K562 (cell line): ENCODE results near the gene RNASEH2A. TPM values are rescaled to one million over a fixed set of nuclear protein-coding genes. Genes with fewer than 3 reads are reported as not detected.
A peak's percentile ranks its signal among the peaks of the same experiment; 100 is the strongest.

Experiments used
- CREB1 ChIP-seq, 2 experiments: sonication (generic) in 1 of 2; formaldehyde crosslinking in 1 of 2; IDR thresholded peaks; 2 replicates each; pipeline versions ENCODE4 v1.6.1 to v1.8.0; 2012 to 2022; ENCODE audit warnings: inconsistent platforms in 1 of 2, mild to moderate bottlenecking in 1 of 2, missing genetic modification reagents in 1 of 2, moderate library complexity in 1 of 2
- MAFK ChIP-seq: IDR thresholded peaks from 2 replicates; pipeline ENCODE4 v1.6.1; 2011; ENCODE audit warnings: low read length, improper control_type of control experiment
- PHB ChIP-seq: fragments of 250-450 bp; sonication (Bioruptor Pico); IDR thresholded peaks from 2 replicates; pipeline ENCODE4 v1.5.0; 2021
- PRMT5 ChIP-seq: sonication (generic); formaldehyde crosslinking; IDR thresholded peaks from 2 replicates; pipeline ENCODE4 v1.5.0; 2020; ENCODE audit warnings: missing genetic modification reagents
- PTTG1 ChIP-seq: fragments of 450-650 bp; IDR thresholded peaks from 2 replicates; pipeline ENCODE4 v1.6.1; 2016; ENCODE audit warnings: low read depth, mild to moderate bottlenecking, missing genetic modification characterization, missing compliant biosample characterization
- SMARCE1 ChIP-seq: fragments of 450-650 bp; IDR thresholded peaks from 2 replicates; pipeline ENCODE4 v1.7.1; 2016; ENCODE audit warnings: mild to moderate bottlenecking
- SRSF3 ChIP-seq: fragments of 200-400 bp; formaldehyde crosslinking; IDR thresholded peaks from 2 replicates; pipeline ENCODE4 v1.6.1; 2016; ENCODE audit warnings: mild to moderate bottlenecking, low read length, moderate library complexity; ENCODE audit not compliant: insufficient read depth
- TEAD1 ChIP-seq, 2 experiments: fragments of 450-650 bp in 1 of 2; sonication (generic) in 1 of 2; formaldehyde crosslinking; IDR thresholded peaks; 2 replicates each; pipeline versions ENCODE4 v1.4.0 to v1.8.0; 2020 to 2022; ENCODE audit warnings: mild to moderate bottlenecking in 2 of 2, missing genetic modification reagents in 1 of 2
- WHSC1 ChIP-seq: IDR thresholded peaks from one replicate; pipeline ENCODE4 v1.6.1; 2012; ENCODE audit warnings: low read length, control low read depth, inconsistent platforms
- XRCC4 ChIP-seq: IDR thresholded peaks from one replicate; pipeline ENCODE4 v1.6.1; 2011; ENCODE audit not compliant: insufficient read depth, insufficient read length; ENCODE audit errors: extremely low read depth
- YY1 ChIP-seq, 3 experiments: IDR thresholded peaks; 2 replicates each; pipeline ENCODE4 v1.6.1; 2011; ENCODE audit warnings: low read length in 2 of 3, mild to moderate bottlenecking in 2 of 3, moderate library complexity in 2 of 3, borderline replicate concordance in 1 of 3, control low read depth in 1 of 3, low read depth in 1 of 3; ENCODE audit not compliant: insufficient read depth in 3 of 3, insufficient replicate concordance in 2 of 3, control insufficient read depth in 1 of 3, insufficient read length in 1 of 3; ENCODE audit errors: extremely low read depth in 1 of 3
- ZKSCAN1 ChIP-seq: fragments of 150-350 bp; IDR thresholded peaks from 2 replicates; pipeline ENCODE4 v1.6.1; 2016; ENCODE audit warnings: low read depth, low read length
- ZNF212 ChIP-seq: fragments of 450-650 bp; formaldehyde crosslinking; IDR thresholded peaks from 2 replicates; pipeline ENCODE4 v1.4.0; 2020; ENCODE audit warnings: mild to moderate bottlenecking
- polyA plus RNA-seq, 8 experiments: library from polyadenylated mRNA; depleted of rRNA in 4 of 8; stranded (reverse) in 5 of 8; unstranded in 3 of 8; fragments of >200 nt; fragmentation: Nextera tagmentation in 2 of 8; fragmentation: Illumina TruSeq in 1 of 8; extraction: Ambion mirVana in 2 of 8; extraction: Trizol in 1 of 8; gene quantifications; 2 replicates each; pipeline versions ENCODE4 v1.2.1 to v1.2.3, GENCODE V29; 2011 to 2014; ENCODE audit warnings: inconsistent platforms in 1 of 8, missing spikeins in 1 of 8
- total RNA-seq, 7 experiments: library from RNA; depleted of rRNA in 6 of 7; stranded (reverse); fragments of >200 nt in 6 of 7; fragmentation: Illumina TruSeq in 2 of 7; extraction: Trizol in 2 of 7; gene quantifications; 2 replicates each; pipeline versions ENCODE4 v1.2.1 to v1.2.3, GENCODE V29; 2011 to 2021; ENCODE audit warnings: low replicate concordance in 1 of 7
- TF ChIP-seq, protein P1 (sequence below): IDR thresholded peaks from 2 replicates; pipeline ENCODE4 v1.6.1; 2011; ENCODE audit warnings: borderline replicate concordance, low read depth, mild to moderate bottlenecking, moderate library complexity, low read length; ENCODE audit not compliant: insufficient read depth, poor library complexity, severe bottlenecking
- TF ChIP-seq, protein P2 (sequence below): fragments of 450-650 bp; formaldehyde crosslinking; IDR thresholded peaks from 2 replicates; pipeline ENCODE4 v1.4.0; 2020; ENCODE audit warnings: mild to moderate bottlenecking, mixed read lengths
- TF ChIP-seq, protein P3 (sequence below), 3 experiments: fragments of 200-800 bp in 1 of 3; fragments of 250-450 bp in 1 of 3; fragments of 450-650 bp in 1 of 3; sonication (Bioruptor Pico) in 1 of 3; sonication (Bioruptor generic) in 1 of 3; formaldehyde crosslinking in 1 of 3; IDR thresholded peaks; 2 replicates each; pipeline versions ENCODE4 v1.6.1 to v1.8.0; 2016 to 2022; ENCODE audit warnings: mild to moderate bottlenecking in 2 of 3, missing genetic modification characterization in 2 of 3, missing compliant biosample characterization in 1 of 3, moderate library complexity in 1 of 3
- TF ChIP-seq, protein P4 (sequence below): fragments of 250-450 bp; sonication (Bioruptor Pico); IDR thresholded peaks from 2 replicates; pipeline ENCODE4 v1.5.0; 2021; ENCODE audit warnings: mild to moderate bottlenecking, borderline replicate concordance

Gene RNASEH2A
- total and polyA plus RNA-seq, 9 of the 15 experiments (the other 6 are each of a cell fraction or from before 2014, with no cell fraction given) = 22.3 to 78.0 (median 61.7) TPM

DNA sequence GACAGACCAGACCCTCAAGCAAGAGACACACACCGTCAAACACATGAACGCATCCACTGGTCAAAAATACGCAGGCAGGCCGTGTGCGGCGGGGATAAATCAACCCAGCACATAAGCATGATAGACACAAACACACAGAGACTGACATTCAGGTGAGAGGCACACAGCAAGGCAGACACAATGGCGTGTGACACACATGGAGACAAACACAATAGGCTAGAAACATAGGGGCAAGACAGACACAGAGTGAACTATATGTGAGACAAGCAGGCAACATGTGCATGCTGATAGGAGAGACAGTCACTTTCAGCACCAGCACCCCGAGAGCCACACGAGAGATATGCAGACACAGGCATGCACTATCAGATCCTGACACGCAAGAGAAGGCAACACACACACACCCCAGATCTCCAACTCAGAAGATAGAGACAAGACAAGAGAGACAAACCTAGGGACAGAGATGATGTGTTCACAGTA lies 22.0 kb upstream of the RNASEH2A start (continued):
- peak; percentile 59; the same call in 1 of the 2 replicates for TF ChIP-seq CREB1 (IDR thresholded peaks at IDR 0.05)
- TF ChIP-seq CREB1 (CRISPR knock-in tag; IDR thresholded peaks at IDR 0.05) = no peak; the same call in none of the 2 replicates
- no peak for TF ChIP-seq ZNF212 (CRISPR knock-in tag)
- TF ChIP-seq, protein P1, sequence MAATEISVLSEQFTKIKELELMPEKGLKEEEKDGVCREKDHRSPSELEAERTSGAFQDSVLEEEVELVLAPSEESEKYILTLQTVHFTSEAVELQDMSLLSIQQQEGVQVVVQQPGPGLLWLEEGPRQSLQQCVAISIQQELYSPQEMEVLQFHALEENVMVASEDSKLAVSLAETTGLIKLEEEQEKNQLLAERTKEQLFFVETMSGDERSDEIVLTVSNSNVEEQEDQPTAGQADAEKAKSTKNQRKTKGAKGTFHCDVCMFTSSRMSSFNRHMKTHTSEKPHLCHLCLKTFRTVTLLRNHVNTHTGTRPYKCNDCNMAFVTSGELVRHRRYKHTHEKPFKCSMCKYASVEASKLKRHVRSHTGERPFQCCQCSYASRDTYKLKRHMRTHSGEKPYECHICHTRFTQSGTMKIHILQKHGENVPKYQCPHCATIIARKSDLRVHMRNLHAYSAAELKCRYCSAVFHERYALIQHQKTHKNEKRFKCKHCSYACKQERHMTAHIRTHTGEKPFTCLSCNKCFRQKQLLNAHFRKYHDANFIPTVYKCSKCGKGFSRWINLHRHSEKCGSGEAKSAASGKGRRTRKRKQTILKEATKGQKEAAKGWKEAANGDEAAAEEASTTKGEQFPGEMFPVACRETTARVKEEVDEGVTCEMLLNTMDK = no peak
- no peak for TF ChIP-seq PRMT5 (CRISPR knock-in tag)
- no peak for TF ChIP-seq SRSF3
- TF ChIP-seq ZKSCAN1 = peak; percentile 66; the same call in 1 of the 2 replicates
- 0 out of 2 replicates have a peak, but pooled peaks have one; percentile 23 for TF ChIP-seq MAFK
- no peak for TF ChIP-seq WHSC1
- peak; percentile 57 to 62; a peak in 2 of 4 replicates for TF ChIP-seq TEAD1 (CRISPR knock-in tag; IDR thresholded peaks at IDR 0.05)
- TF ChIP-seq, protein P2, sequence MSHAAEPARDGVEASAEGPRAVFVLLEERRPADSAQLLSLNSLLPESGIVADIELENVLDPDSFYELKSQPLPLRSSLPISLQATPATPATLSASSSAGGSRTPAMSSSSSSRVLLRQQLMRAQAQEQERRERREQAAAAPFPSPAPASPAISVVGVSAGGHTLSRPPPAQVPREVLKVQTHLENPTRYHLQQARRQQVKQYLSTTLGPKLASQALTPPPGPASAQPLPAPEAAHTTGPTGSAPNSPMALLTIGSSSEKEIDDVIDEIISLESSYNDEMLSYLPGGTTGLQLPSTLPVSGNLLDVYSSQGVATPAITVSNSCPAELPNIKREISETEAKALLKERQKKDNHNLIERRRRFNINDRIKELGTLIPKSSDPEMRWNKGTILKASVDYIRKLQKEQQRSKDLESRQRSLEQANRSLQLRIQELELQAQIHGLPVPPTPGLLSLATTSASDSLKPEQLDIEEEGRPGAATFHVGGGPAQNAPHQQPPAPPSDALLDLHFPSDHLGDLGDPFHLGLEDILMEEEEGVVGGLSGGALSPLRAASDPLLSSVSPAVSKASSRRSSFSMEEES = no peak
- no peak for TF ChIP-seq PTTG1 (tag)
- TF ChIP-seq, protein P3, sequence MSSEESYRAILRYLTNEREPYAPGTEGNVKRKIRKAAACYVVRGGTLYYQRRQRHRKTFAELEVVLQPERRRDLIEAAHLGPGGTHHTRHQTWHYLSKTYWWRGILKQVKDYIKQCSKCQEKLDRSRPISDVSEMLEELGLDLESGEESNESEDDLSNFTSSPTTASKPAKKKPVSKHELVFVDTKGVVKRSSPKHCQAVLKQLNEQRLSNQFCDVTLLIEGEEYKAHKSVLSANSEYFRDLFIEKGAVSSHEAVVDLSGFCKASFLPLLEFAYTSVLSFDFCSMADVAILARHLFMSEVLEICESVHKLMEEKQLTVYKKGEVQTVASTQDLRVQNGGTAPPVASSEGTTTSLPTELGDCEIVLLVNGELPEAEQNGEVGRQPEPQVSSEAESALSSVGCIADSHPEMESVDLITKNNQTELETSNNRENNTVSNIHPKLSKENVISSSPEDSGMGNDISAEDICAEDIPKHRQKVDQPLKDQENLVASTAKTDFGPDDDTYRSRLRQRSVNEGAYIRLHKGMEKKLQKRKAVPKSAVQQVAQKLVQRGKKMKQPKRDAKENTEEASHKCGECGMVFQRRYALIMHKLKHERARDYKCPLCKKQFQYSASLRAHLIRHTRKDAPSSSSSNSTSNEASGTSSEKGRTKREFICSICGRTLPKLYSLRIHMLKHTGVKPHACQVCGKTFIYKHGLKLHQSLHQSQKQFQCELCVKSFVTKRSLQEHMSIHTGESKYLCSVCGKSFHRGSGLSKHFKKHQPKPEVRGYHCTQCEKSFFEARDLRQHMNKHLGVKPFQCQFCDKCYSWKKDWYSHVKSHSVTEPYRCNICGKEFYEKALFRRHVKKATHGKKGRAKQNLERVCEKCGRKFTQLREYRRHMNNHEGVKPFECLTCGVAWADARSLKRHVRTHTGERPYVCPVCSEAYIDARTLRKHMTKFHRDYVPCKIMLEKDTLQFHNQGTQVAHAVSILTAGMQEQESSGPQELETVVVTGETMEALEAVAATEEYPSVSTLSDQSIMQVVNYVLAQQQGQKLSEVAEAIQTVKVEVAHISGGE (CRISPR knock-in tag; IDR thresholded peaks at IDR 0.05) = peak in 1 of 3 experiments; percentile 71; a peak in 2 of 6 replicates
- peak; percentile 91 for TF ChIP-seq SMARCE1
- TF ChIP-seq, protein P4, sequence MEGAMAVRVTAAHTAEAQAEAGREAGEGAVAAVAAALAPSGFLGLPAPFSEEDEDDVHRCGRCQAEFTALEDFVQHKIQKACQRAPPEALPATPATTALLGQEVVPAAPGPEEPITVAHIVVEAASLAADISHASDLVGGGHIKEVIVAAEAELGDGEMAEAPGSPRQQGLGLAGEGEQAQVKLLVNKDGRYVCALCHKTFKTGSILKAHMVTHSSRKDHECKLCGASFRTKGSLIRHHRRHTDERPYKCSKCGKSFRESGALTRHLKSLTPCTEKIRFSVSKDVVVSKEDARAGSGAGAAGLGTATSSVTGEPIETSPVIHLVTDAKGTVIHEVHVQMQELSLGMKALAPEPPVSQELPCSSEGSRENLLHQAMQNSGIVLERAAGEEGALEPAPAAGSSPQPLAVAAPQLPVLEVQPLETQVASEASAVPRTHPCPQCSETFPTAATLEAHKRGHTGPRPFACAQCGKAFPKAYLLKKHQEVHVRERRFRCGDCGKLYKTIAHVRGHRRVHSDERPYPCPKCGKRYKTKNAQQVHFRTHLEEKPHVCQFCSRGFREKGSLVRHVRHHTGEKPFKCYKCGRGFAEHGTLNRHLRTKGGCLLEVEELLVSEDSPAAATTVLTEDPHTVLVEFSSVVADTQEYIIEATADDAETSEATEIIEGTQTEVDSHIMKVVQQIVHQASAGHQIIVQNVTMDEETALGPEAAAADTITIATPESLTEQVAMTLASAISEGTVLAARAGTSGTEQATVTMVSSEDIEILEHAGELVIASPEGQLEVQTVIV (CRISPR knock-in tag) = no peak
- TF ChIP-seq YY1 (IDR thresholded peaks at IDR 0.05; ENCODE audit: borderline replicate concordance in 1 of 3, control insufficient read depth in 1 of 3, extremely low read depth in 1 of 3, insufficient read depth in 3 of 3, insufficient read length in 1 of 3, insufficient replicate concordance in 2 of 3, low read depth in 1 of 3, low read length in 2 of 3) = no peak
- no peak for TF ChIP-seq PHB (CRISPR knock-in tag)
- no peak for TF ChIP-seq XRCC4
